ENCODE data around the gene MLKL. TPM values are rescaled to one million over a fixed set of nuclear protein-coding genes. Genes with fewer than 3 reads are reported as not detected.

MLKL gene
- total and polyA plus RNA-seq, 2 of the 13 experiments (the other 11 are each of a cell fraction or from before 2014, with no cell fraction given): 6.4 to 10.7 TPM

DNA sequence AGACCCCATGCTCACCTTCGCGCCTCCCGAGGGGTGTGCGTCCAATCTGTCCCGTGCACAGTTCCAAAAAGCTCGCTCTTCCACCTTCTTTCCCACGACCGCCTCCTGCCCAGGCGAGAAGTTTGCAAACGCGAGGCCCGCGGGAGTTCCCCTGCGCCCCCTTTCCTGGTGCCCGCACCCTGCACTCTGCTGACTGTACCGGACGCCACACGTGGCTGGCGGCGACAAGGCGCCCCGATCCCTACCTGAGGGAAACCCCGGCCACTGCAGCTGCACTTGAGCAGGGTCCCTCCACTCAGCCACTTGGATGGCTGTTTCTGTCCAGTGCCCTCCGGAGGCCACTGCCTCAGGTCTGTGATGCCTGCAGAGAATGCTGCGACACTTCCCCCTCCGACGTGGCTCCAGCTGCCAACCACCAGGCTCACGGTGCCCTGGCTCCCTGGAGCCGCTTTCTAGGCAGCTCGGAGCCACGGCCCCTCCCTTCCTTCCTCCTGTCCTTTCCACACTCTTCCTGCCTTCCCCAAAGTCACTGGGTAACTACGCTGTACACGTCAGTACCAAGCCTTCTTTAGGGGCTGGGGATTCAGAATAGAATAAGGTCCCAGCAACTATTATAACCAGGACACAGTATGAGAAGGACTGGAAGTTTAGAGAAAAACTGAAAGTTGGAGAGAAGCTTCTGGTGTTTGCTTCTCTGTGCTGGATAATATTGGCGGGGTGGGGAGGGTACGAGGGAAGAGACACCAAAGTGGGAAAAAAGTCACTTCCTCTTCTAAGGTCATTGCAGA is at the start of gene MLKL (continued):
- TF ChIP-seq ZSCAN12 (CRISPR knock-in tag; IDR thresholded peaks at IDR 0.05) (0 out of 2 replicates have a peak, but pooled peaks have one; percentile 41), SP140L (CRISPR knock-in tag; IDR thresholded peaks at IDR 0.05; ENCODE audit: borderline replicate concordance) (0 out of 2 replicates have a peak, but pooled peaks have one; percentile 63), ZNF382 (CRISPR knock-in tag; IDR thresholded peaks at IDR 0.05; ENCODE audit: borderline replicate concordance) (no peak), PHF8 (CRISPR knock-in tag; IDR thresholded peaks at IDR 0.05) (peak; percentile 94), ZNF879 (CRISPR knock-in tag; IDR thresholded peaks at IDR 0.05) (0 out of 2 replicates have a peak, but pooled peaks have one; percentile 83), HOXA3 (CRISPR knock-in tag; IDR thresholded peaks at IDR 0.05) (peak; percentile 47), ZNF549 (CRISPR knock-in tag; IDR thresholded peaks at IDR 0.05) (no peak), REPIN1 (CRISPR knock-in tag; IDR thresholded peaks at IDR 0.05; ENCODE audit: borderline replicate concordance, low read depth) (no peak), MXI1 (IDR thresholded peaks at IDR 0.05; ENCODE audit: borderline replicate concordance, low read depth, low read length) (peak; percentile 87; the same call in 2 of the 3 replicates), NKX3-1 (CRISPR knock-in tag; IDR thresholded peaks at IDR 0.05) (0 out of 2 replicates have a peak, but pooled peaks have one; percentile 67), SNAPC2 (CRISPR knock-in tag; IDR thresholded peaks at IDR 0.05) (no peak; the same call in 1 of the 2 replicates), POGZ (CRISPR knock-in tag; IDR thresholded peaks at IDR 0.05) (peak; percentile 72), ZC3H13 (CRISPR knock-in tag; IDR thresholded peaks at IDR 0.05) (peak; percentile 84; the same call in 1 of the 2 replicates), PAWR (CRISPR knock-in tag; IDR thresholded peaks at IDR 0.05; ENCODE audit: borderline replicate concordance) (no peak), CEBPG (CRISPR knock-in tag; IDR thresholded peaks at IDR 0.05) (no peak; the same call in 1 of the 2 replicates), KDM1A (CRISPR knock-in tag; IDR thresholded peaks at IDR 0.05) (0 out of 2 replicates have a peak, but pooled peaks have one; percentile 5), ZKSCAN1 (IDR thresholded peaks at IDR 0.05; ENCODE audit: low read length) (no peak), ZNF883 (CRISPR knock-in tag; IDR thresholded peaks at IDR 0.05; ENCODE audit: not compliant biosample characterization) (peak; percentile 93), SALL2 (CRISPR knock-in tag; IDR thresholded peaks at IDR 0.05) (peak; percentile 70; the same call in 1 of the 2 replicates)
- TF ChIP-seq, protein P1, sequence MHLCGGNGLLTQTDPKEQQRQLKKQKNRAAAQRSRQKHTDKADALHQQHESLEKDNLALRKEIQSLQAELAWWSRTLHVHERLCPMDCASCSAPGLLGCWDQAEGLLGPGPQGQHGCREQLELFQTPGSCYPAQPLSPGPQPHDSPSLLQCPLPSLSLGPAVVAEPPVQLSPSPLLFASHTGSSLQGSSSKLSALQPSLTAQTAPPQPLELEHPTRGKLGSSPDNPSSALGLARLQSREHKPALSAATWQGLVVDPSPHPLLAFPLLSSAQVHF (CRISPR knock-in tag; IDR thresholded peaks at IDR 0.05): 0 out of 2 replicates have a peak, but pooled peaks have one; percentile 33
- TF ChIP-seq, protein P2, sequence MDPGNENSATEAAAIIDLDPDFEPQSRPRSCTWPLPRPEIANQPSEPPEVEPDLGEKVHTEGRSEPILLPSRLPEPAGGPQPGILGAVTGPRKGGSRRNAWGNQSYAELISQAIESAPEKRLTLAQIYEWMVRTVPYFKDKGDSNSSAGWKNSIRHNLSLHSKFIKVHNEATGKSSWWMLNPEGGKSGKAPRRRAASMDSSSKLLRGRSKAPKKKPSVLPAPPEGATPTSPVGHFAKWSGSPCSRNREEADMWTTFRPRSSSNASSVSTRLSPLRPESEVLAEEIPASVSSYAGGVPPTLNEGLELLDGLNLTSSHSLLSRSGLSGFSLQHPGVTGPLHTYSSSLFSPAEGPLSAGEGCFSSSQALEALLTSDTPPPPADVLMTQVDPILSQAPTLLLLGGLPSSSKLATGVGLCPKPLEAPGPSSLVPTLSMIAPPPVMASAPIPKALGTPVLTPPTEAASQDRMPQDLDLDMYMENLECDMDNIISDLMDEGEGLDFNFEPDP (CRISPR knock-in tag; conservative IDR thresholded peaks at IDR 0.05): 0 out of 2 replicates have a peak, but pooled peaks have one; percentile 96
- TF ChIP-seq, protein P3, sequence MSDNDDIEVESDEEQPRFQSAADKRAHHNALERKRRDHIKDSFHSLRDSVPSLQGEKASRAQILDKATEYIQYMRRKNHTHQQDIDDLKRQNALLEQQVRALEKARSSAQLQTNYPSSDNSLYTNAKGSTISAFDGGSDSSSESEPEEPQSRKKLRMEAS (IDR thresholded peaks at IDR 0.05): peak; percentile 96
- TF ChIP-seq, protein P4, sequence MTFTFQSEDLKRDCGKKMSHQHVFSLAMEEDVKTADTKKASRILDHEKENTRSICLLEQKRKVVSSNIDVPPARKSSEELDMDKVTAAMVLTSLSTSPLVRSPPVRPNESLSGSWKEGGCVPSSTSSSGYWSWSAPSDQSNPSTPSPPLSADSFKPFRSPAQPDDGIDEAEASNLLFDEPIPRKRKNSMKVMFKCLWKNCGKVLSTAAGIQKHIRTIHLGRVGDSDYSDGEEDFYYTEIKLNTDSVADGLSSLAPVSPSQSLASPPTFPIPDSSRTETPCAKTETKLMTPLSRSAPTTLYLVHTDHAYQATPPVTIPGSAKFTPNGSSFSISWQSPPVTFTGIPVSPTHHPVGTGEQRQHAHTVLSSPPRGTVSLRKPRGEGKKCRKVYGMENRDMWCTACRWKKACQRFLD (CRISPR knock-in tag; IDR thresholded peaks at IDR 0.05; ENCODE audit: borderline replicate concordance): peak; percentile 84
- TF ChIP-seq, protein P5, sequence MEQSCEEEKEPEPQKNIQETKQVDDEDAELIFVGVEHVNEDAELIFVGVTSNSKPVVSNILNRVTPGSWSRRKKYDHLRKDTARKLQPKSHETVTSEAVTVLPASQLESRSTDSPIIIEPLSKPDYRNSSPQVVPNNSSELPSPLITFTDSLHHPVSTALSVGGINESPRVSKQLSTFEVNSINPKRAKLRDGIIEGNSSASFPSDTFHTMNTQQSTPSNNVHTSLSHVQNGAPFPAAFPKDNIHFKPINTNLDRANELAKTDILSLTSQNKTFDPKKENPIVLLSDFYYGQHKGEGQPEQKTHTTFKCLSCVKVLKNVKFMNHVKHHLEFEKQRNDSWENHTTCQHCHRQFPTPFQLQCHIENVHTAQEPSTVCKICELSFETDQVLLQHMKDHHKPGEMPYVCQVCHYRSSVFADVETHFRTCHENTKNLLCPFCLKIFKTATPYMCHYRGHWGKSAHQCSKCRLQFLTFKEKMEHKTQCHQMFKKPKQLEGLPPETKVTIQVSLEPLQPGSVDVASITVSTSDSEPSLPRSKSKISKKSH (CRISPR knock-in tag; IDR thresholded peaks at IDR 0.05; ENCODE audit: borderline replicate concordance): peak; percentile 97

All from HepG2 (cell line).